Osteocyte (in vitro differentiated cells): ENCODE results near the gene CLEC2L. TPM values are rescaled to one million over a fixed set of nuclear protein-coding genes. Genes with fewer than 3 reads are reported as not detected.
"Not testable (repeated sequence)": the region's sequence is repeated elsewhere in the genome, so short reads cannot be mapped to it uniquely, and the experiment has no call there.

Source experiments
- DNase-seq: peaks from one replicate; pipeline ENCODE4 v3.0.0; 2021; ENCODE audit warnings: mixed read lengths; ENCODE audit not compliant: unreplicated experiment; ENCODE audit errors: extremely low spot score
- H3K27ac Mint-ChIP-seq: one replicate; pipeline ENCODE4 v1.8.0; 2021; ENCODE audit warnings: mild to moderate bottlenecking, mixed read lengths; ENCODE audit not compliant: unreplicated experiment
- H3K27me3 Mint-ChIP-seq: one replicate; pipeline ENCODE4 v1.8.0; 2021; ENCODE audit warnings: mixed read lengths; ENCODE audit not compliant: unreplicated experiment
- H3K36me3 Mint-ChIP-seq: one replicate; pipeline ENCODE4 v1.8.0; 2021; ENCODE audit warnings: mixed read lengths; ENCODE audit not compliant: unreplicated experiment
- H3K4me1 Mint-ChIP-seq: one replicate; pipeline ENCODE4 v1.8.0; 2021; ENCODE audit warnings: mixed read lengths; ENCODE audit not compliant: unreplicated experiment
- H3K4me3 Mint-ChIP-seq: one replicate; pipeline ENCODE4 v1.8.0; 2021; ENCODE audit warnings: mild to moderate bottlenecking, moderate library complexity, mixed read lengths; ENCODE audit not compliant: unreplicated experiment
- H3K9me3 Mint-ChIP-seq: one replicate; pipeline ENCODE4 v1.8.0; 2021; ENCODE audit warnings: mixed read lengths; ENCODE audit not compliant: unreplicated experiment
- total RNA-seq: library from RNA; stranded (reverse); gene quantifications from 2 replicates; pipeline ENCODE4 v1.2.1, GENCODE V29; 2021
- TF ChIP-seq, protein P1 (sequence below): fragments of 200-600 bp; sonication (generic); IDR thresholded peaks from 2 replicates; pipeline ENCODE4 v1.5.0; 2021; ENCODE audit warnings: antibody characterized with exemption, mild to moderate bottlenecking, moderate library complexity

Gene CLEC2L
- total RNA-seq, 1 donor from 2014 or later: not detected

DNA sequence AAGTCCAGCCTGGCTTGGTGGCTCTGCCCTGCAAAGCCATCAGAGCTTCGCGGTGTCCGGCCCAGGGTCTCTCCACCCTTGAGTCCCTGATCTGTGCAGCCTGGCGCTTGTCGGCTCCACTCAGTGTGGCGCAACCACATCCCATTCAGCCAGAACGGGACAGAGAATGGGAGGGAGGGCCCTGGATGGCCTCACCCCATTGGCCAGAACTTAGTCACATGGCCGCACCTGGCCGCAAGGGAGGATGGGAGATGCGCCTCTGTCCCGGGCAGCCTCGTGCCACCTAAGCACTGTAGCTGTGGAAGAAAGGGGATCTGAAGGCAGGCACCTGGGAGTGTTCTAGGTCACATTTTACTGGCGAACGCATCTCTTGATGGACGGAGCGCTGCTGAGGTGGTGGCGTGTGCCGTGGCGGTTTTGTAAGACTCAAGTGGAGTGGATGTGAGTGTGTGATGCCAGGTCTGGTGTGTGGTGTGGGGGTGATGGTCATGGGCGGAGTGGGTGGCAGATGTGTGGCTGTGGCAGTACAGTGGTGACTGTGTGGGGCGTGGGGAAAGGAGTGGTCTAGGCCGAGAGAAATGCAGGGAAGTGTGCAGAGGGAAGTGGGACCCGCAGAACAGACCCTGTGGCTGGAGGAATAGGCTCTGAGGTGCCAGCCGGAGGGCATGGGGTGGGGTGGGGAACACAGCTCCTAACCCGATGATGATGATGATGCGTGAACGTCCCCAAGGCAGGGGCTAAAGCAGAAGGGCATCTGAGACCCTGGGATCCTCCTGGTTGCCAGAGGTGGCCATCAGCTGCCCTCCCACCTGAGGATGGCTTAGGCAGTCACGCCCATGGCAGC, 19.0 kb downstream of the CLEC2L start:
- H3K9me3 Mint-ChIP-seq: no peaks in the 10 kb centered on the region
- H3K27me3 Mint-ChIP-seq: peaks cover 18% of the 10 kb centered on the region
- no peak overlapping the region for H3K4me3 Mint-ChIP-seq
- H3K4me1 Mint-ChIP-seq: no peaks in the 10 kb centered on the region
- no peak for DNase-seq
- TF ChIP-seq, protein P1, sequence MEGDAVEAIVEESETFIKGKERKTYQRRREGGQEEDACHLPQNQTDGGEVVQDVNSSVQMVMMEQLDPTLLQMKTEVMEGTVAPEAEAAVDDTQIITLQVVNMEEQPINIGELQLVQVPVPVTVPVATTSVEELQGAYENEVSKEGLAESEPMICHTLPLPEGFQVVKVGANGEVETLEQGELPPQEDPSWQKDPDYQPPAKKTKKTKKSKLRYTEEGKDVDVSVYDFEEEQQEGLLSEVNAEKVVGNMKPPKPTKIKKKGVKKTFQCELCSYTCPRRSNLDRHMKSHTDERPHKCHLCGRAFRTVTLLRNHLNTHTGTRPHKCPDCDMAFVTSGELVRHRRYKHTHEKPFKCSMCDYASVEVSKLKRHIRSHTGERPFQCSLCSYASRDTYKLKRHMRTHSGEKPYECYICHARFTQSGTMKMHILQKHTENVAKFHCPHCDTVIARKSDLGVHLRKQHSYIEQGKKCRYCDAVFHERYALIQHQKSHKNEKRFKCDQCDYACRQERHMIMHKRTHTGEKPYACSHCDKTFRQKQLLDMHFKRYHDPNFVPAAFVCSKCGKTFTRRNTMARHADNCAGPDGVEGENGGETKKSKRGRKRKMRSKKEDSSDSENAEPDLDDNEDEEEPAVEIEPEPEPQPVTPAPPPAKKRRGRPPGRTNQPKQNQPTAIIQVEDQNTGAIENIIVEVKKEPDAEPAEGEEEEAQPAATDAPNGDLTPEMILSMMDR: no peak
- H3K36me3 Mint-ChIP-seq: no peaks in the 10 kb centered on the region
- no peak overlapping the region for H3K27ac Mint-ChIP-seq

DNA sequence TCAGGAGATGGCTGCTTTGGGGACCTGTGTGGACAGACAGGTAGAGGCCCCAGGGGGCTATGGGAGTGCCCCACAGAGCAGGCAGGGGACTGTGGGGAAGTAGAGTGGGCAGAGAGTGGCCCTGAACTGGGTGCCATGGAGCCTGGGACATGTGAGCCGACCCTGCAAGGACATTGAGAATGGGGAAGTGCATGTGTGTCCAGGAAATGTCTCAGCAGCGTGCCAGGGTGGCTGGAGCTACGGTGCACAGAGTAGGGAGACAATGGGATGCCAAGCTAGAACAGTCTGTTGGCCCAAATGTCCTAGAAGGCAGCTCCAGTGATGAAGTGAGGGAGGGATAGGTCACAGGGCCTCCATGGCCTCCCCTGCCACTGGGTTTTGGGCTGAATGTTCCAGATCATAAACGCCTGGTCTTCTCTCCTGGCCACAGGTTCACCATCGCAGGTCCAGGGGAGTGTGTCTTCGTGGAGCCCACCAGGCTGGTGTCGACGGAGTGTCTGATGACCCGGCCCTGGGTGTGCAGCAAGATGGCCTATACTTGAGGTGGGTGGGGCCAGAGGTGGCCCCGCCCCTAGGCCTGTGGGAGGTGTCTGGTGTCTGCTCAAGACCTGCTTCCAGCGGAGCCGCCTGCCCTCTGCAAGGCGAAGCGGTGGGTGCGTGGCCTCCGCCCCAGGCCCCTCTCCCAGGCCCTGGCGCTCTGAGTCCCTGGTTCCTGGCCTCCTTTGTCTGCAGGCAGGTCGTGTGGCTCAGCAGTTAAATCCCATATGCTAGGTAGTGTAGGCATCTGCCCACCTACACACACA, 20.5 kb downstream of the CLEC2L start:
- Mint-ChIP-seq H3K36me3 (no peaks in the 10 kb centered on the region), H3K27ac (no peak overlapping the region), H3K4me3 (no peak overlapping the region), H3K4me1 (no peaks in the 10 kb centered on the region), H3K27me3 (peaks cover 18% of the 10 kb centered on the region), H3K9me3 (no peaks in the 10 kb centered on the region)
- TF ChIP-seq, protein P1: no peak
- DNase-seq: no peak

DNA sequence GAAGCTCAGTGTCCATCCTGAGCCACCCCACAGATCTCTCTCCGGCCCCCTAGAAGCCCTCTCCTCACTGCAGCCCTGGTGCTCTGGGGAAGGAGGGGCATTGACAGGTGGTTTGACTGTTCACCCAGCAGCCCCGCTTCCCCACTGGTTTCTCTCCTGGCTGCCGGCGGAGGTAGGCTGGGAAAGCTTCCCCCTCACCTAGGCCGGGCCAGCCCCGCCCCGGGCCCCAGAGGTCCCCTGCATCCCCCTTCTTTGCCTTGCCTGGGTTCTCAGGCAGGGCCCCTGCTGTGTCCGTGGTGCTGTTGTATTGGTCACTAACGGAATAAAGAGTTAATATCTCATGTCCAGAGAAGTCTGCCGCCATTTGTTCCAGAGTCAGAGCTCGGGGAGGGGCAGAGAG, 21.2 kb downstream of the CLEC2L start:
- TF ChIP-seq, protein P1: no peak
- Mint-ChIP-seq H3K27me3 (peaks cover 14% of the 10 kb centered on the region), H3K4me3 (no peak overlapping the region), H3K36me3 (no peaks in the 10 kb centered on the region), H3K9me3 (no peaks in the 10 kb centered on the region), H3K4me1 (no peaks in the 10 kb centered on the region), H3K27ac (no peak overlapping the region)
- DNase-seq: no peak

DNA sequence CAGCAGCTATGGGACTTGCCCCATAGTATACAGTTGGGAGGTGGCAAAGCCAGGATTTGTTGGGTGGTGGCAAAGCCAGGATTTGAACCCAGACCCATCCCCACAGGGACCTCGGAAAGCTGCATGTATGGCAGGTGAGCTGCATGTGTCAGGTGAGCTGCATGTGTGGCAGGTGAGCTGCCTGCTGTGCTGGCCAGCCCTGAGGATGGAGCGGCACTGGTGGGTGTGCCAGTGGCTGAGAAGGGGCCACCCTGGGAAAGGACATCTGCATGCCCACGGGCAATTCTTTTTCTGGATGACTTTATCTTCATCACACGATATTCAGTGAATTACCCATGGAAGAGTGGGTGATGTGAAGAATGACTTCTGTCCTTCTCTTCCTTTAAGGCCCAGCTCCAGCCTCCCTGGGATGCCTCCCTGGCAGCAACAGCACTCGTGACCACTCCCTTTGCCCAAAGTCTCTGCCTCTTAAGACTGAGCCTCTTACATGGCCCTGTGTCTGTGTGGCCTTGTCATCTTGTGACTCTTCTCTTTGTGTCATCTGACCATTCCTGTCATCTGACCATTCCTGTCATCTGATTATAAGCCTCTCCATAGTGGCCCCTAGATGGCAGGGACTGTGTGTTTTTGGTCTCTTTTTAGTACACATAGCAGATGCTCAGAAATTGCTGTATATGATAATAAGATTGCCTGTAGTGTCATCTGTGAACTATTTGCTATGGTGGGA, 25.0 kb downstream of the CLEC2L start:
- H3K9me3 Mint-ChIP-seq: no peaks in the 10 kb centered on the region
- no peak overlapping the region for H3K27ac Mint-ChIP-seq
- H3K4me3 Mint-ChIP-seq: no peak overlapping the region
- TF ChIP-seq, protein P1: no peak
- H3K27me3 Mint-ChIP-seq: no peaks in the 10 kb centered on the region
- H3K4me1 Mint-ChIP-seq: no peaks in the 10 kb centered on the region
- peak; percentile 81 for DNase-seq
- no peaks in the 10 kb centered on the region for H3K36me3 Mint-ChIP-seq

DNA sequence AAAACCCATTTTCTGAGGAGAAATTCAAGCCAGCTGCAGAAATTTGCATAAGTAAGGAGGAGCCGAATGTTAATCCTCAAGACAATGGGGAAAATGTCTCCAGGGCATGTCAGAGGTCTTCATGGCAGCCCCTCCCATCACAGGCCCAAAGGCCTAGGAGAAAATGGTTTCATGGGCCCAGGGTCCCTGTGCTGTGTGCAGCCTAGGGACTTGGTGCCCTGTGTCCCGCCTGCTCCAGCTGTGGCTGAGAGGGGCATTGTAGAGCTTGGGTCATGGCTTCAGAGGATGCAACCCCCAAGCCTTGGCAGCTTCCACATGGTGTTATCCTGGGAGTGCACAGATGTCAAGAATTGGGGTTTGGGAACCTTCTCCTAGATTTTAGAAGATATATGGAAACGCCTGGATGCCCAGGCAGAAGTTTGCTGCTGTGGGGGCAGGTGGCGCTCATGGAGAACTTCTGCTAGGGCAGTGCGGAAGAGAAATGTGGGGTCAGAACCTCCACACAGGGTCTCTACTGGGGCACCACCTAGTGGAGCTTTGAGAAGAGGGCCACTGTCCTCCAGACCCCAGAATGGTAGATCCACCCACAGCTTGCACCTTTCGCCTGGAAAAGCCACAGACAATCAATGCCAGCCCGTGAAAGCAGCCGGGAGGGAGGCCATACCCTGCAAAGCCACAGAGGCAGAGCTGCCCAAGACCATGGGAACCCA, 30.7 kb downstream of the CLEC2L start:
- not testable (repeated sequence) for H3K4me3 Mint-ChIP-seq, H3K9me3 Mint-ChIP-seq, DNase-seq

More for the DNA sequence above, 30.7 kb downstream of the CLEC2L start:
- not testable (repeated sequence) for H3K4me1 Mint-ChIP-seq, H3K36me3 Mint-ChIP-seq, H3K27ac Mint-ChIP-seq
- H3K27me3 Mint-ChIP-seq: peaks cover 14% of the 10 kb centered on the region
